H1 (cell line): Measurements from ENCODE around the gene CMBL. TPM values are rescaled to one million over a fixed set of nuclear protein-coding genes. Genes with fewer than 3 reads are reported as not detected.

Source experiments
- polyA plus RNA-seq, 7 experiments: library from polyadenylated mRNA; depleted of rRNA in 3 of 7; stranded (reverse) in 5 of 7; unstranded in 2 of 7; fragments of >200 nt in 5 of 7; fragments of 200-250 nt in 2 of 7; gene quantifications; 1 replicate in 5 of 7; 2 replicates in 1 of 7; 4 replicates in 1 of 7; pipeline versions ENCODE4 v1.2.1 to v1.2.3, GENCODE V29; 2011 to 2013; ENCODE audit warnings: missing spikeins in 2 of 7, mixed read lengths in 2 of 7
- total RNA-seq: library from RNA; stranded (reverse); fragmentation: NEBNext Ultra II Directional; extraction: Animal tissue kit (Norgen Biotek cat#: 25700); gene quantifications from 2 replicates; pipeline ENCODE4 v1.2.1, GENCODE V29; 2021
- TF ChIP-seq, protein P1 (sequence below), 3 experiments: IDR thresholded peaks; 1 replicate in 2 of 3; 2 replicates in 1 of 3; pipeline versions ENCODE4 v1.5.1 to v1.6.1; 2011; ENCODE audit warnings: low read length in 3 of 3, mild to moderate bottlenecking in 3 of 3, inconsistent platforms in 2 of 3, low read depth in 1 of 3, moderate library complexity in 1 of 3; ENCODE audit not compliant: insufficient read depth in 1 of 3; ENCODE audit errors: control extremely low read depth in 1 of 3
- TF ChIP-seq, protein P2 (sequence below): IDR thresholded peaks from 2 replicates; pipeline ENCODE4 v1.6.1; 2012; ENCODE audit warnings: inconsistent platforms

The CMBL gene
- total and polyA plus RNA-seq, 2 of the 8 experiments (the other 6 are each of a cell fraction or from before 2014, with no cell fraction given) = 27.9 to 32.1 TPM

DNA sequence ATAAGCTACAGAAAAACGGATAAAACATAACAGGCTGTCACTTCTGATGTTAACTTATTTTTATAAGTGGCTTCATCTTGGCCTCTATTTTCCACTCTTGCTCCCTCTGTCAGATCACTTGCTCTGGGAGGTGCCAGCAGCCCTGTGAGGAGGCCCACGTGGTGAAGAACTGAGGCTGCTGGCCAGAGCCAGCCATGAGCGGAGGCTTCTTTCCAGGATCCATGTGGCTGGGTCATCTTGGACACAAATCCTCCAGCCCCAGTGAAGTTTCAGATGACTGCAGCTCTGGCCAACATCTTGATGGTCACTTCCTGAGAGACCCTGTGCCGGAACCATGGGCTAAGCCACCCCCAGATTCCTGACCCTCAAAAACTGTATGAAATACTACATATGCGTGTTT, 7.5 kb upstream of the CMBL start (continued):
- TF ChIP-seq, protein P1, sequence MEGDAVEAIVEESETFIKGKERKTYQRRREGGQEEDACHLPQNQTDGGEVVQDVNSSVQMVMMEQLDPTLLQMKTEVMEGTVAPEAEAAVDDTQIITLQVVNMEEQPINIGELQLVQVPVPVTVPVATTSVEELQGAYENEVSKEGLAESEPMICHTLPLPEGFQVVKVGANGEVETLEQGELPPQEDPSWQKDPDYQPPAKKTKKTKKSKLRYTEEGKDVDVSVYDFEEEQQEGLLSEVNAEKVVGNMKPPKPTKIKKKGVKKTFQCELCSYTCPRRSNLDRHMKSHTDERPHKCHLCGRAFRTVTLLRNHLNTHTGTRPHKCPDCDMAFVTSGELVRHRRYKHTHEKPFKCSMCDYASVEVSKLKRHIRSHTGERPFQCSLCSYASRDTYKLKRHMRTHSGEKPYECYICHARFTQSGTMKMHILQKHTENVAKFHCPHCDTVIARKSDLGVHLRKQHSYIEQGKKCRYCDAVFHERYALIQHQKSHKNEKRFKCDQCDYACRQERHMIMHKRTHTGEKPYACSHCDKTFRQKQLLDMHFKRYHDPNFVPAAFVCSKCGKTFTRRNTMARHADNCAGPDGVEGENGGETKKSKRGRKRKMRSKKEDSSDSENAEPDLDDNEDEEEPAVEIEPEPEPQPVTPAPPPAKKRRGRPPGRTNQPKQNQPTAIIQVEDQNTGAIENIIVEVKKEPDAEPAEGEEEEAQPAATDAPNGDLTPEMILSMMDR (IDR thresholded peaks at IDR 0.05; ENCODE audit: control extremely low read depth in 1 of 3, insufficient read depth in 1 of 3, low read depth in 1 of 3, low read length in 3 of 3) = no peak
- TF ChIP-seq, protein P2, sequence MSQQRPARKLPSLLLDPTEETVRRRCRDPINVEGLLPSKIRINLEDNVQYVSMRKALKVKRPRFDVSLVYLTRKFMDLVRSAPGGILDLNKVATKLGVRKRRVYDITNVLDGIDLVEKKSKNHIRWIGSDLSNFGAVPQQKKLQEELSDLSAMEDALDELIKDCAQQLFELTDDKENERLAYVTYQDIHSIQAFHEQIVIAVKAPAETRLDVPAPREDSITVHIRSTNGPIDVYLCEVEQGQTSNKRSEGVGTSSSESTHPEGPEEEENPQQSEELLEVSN = no peak
